ENCODE data around the gene PRG2. TPM values are rescaled to one million over a fixed set of nuclear protein-coding genes. Genes with fewer than 3 reads are reported as not detected.
A peak's percentile ranks its signal among the peaks of the same experiment; 100 is the strongest.

PRG2 gene
- total and polyA plus RNA-seq, 9 of the 15 experiments (the other 6 are each of a cell fraction or from before 2014, with no cell fraction given), result 1.8 to 78.0 (median 26.6) TPM

DNA sequence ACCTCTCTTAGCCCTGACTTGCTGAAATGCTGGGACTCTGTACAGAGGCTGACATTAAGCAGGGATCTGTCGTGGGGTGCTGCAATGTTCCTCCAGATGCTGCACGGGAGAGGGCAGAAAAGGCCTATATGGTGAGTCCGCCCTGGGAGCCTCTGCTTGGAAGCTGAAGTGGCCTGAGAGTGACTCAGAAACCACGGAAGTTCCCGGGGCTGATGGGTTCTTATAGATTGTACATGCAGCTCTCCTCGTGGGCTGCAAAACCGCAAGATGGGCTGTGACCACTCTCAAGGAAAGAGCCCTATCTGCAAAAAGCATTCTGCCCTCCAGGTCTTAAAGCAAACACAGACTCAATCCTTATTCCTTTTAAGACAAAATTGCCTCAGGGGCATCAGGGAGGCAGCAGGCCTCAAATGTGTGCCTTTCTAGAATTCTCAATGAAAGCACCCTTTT lies 42.3 kb upstream of the PRG2 start (continued):
- TF ChIP-seq SRF (CRISPR knock-in tag; IDR thresholded peaks at IDR 0.05) (peak in 1 of 2 experiments; percentile 36; a peak in 1 of 4 replicates), ZNF764 (CRISPR knock-in tag; IDR thresholded peaks at IDR 0.05; ENCODE audit: low read depth) (no peak), ZNF224 (CRISPR knock-in tag; IDR thresholded peaks at IDR 0.05) (no peak), SMARCB1 (IDR thresholded peaks at IDR 0.05; ENCODE audit: insufficient read length, low read depth) (no peak), MEF2A (IDR thresholded peaks at IDR 0.05; ENCODE audit: control insufficient read depth, low read depth, low read length) (no peak), HDAC2 (IDR thresholded peaks at IDR 0.05) (peak; percentile 56; the same call in 1 of the 2 replicates), GMEB1 (CRISPR knock-in tag; IDR thresholded peaks at IDR 0.05) (0 out of 2 replicates have a peak, but pooled peaks have one; percentile 10), ZFP30 (CRISPR knock-in tag; IDR thresholded peaks at IDR 0.05; ENCODE audit: borderline replicate concordance) (no peak), HES1 (IDR thresholded peaks at IDR 0.05; ENCODE audit: low read depth) (peak; percentile 48; the same call in 1 of the 2 replicates), MYNN (IDR thresholded peaks at IDR 0.05) (no peak; the same call in 1 of the 2 replicates), MYNN (CRISPR knock-in tag; IDR thresholded peaks at IDR 0.05) (no peak), PHF8 (IDR thresholded peaks at IDR 0.05; ENCODE audit: borderline replicate concordance, low read length) (peak; percentile 42; the same call in 1 of the 2 replicates), GTF2A2 (tag; IDR thresholded peaks at IDR 0.05) (no peak), TAL1 (IDR thresholded peaks at IDR 0.05) (peak; percentile 45; the same call in 1 of the 2 replicates), ELF1 (tag; IDR thresholded peaks at IDR 0.05) (0 out of 2 replicates have a peak, but pooled peaks have one; percentile 31), CBFA2T3 (IDR thresholded peaks at IDR 0.05) (peak; percentile 83), PTTG1 (tag; IDR thresholded peaks at IDR 0.05; ENCODE audit: low read depth) (no peak), BCLAF1 (IDR thresholded peaks at IDR 0.05; ENCODE audit: borderline replicate concordance in 1 of 2, control insufficient read depth in 1 of 2, low read depth in 2 of 2, low read length in 1 of 2) (no peak), ARID1B (IDR thresholded peaks at IDR 0.05) (peak; percentile 80), MYC (IDR thresholded peaks at IDR 0.05; ENCODE audit: low read depth, low read length) (peak; percentile 65), MYC (CRISPR knock-in tag; IDR thresholded peaks at IDR 0.05; ENCODE audit: borderline replicate concordance, low read depth) (no peak), HNRNPL (IDR thresholded peaks at IDR 0.05; ENCODE audit: low read depth, low read length) (no peak), ZNF311 (CRISPR knock-in tag; IDR thresholded peaks at IDR 0.05) (no peak)
- TF ChIP-seq, protein P1, sequence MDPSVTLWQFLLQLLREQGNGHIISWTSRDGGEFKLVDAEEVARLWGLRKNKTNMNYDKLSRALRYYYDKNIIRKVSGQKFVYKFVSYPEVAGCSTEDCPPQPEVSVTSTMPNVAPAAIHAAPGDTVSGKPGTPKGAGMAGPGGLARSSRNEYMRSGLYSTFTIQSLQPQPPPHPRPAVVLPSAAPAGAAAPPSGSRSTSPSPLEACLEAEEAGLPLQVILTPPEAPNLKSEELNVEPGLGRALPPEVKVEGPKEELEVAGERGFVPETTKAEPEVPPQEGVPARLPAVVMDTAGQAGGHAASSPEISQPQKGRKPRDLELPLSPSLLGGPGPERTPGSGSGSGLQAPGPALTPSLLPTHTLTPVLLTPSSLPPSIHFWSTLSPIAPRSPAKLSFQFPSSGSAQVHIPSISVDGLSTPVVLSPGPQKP (CRISPR knock-in tag; IDR thresholded peaks at IDR 0.05), result no peak

Measured in K562 (cell line).